HG02610 (cell line): ENCODE measurements around the gene AGPAT3.

Source experiments
- ATAC-seq: cut with Tn5 transposase; IDR thresholded peaks from one replicate; pipeline ENCODE4 v1.9.1; 2021; ENCODE audit warnings: mild to moderate bottlenecking, moderate library complexity; ENCODE audit not compliant: unreplicated experiment

AGPAT3 gene

GRCh38 chr21:43921571-43921978 lies 56.6 kb downstream of the AGPAT3 start:
- no peak for ATAC-seq

- ATAC-seq = no peak
These were observed 57.2 kb downstream of the AGPAT3 start for GRCh38 chr21:43921979-43922945.

GRCh38 chr21:43922949-43923348 lies 57.9 kb downstream of the AGPAT3 start:
- no peak for ATAC-seq

GRCh38 chr21:43923391-43923790 lies 58.4 kb downstream of the AGPAT3 start:
- no peak for ATAC-seq

GRCh38 chr21:43924421-43925095 lies 59.5 kb downstream of the AGPAT3 start:
- no peak for ATAC-seq

- no peak for ATAC-seq
These were observed 60.1 kb downstream of the AGPAT3 start for GRCh38 chr21:43925096-43925481.

- no peak for ATAC-seq
These were observed 60.6 kb downstream of the AGPAT3 start for GRCh38 chr21:43925609-43926008.

- ATAC-seq = no peak
These were observed 61.2 kb downstream of the AGPAT3 start for GRCh38 chr21:43926196-43926595.

- ATAC-seq = no peak
These were observed 62.7 kb downstream of the AGPAT3 start for GRCh38 chr21:43927591-43928221.

GRCh38 chr21:43928222-43929125 lies 63.5 kb downstream of the AGPAT3 start:
- no peak for ATAC-seq

GRCh38 chr21:43929217-43929971 lies 64.4 kb downstream of the AGPAT3 start:
- ATAC-seq = no peak

GRCh38 chr21:43930074-43930847 lies 65.2 kb downstream of the AGPAT3 start:
- no peak for ATAC-seq

GRCh38 chr21:43930848-43931375 lies 65.9 kb downstream of the AGPAT3 start:
- ATAC-seq = no peak

GRCh38 chr21:43931489-43931888 lies 66.5 kb downstream of the AGPAT3 start:
- no peak for ATAC-seq

- no peak for ATAC-seq
These were observed 67.0 kb downstream of the AGPAT3 start for GRCh38 chr21:43932005-43932404.

- ATAC-seq = no peak
These were observed 68.2 kb downstream of the AGPAT3 start for GRCh38 chr21:43933199-43933598.

GRCh38 chr21:43933680-43934079 lies 68.7 kb downstream of the AGPAT3 start:
- ATAC-seq = no peak

- ATAC-seq = no peak
These were observed 69.1 kb downstream of the AGPAT3 start for GRCh38 chr21:43934116-43934515.
